ENCODE results near the gene RBM33. TPM values are rescaled to one million over a fixed set of nuclear protein-coding genes. Genes with fewer than 3 reads are reported as not detected.
A peak's percentile ranks its signal among the peaks of the same experiment; 100 is the strongest.

The RBM33 gene
- polyA plus RNA-seq, 1 donor = 44.2 TPM

DNA sequence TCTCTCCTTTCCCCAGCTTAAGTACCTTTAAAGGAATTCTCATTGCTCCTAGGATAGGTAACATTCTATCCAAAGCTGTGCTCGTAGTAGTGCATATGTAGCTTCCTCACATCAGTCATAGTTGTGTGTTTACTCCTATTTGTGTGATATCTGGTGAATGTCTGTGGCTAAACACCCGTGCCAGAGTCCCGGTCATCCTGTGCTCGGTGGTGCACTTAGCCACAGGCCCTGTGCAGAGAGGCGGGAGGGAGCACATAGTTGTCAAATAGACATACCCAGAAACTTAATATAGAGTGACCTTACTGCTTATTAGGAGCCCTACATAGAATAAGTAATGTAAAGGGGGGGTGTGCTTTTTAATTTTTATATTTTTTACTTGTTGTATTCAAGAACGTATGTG, 76.6 kb downstream of the RBM33 start:
- no peak for DNase-seq

DNA sequence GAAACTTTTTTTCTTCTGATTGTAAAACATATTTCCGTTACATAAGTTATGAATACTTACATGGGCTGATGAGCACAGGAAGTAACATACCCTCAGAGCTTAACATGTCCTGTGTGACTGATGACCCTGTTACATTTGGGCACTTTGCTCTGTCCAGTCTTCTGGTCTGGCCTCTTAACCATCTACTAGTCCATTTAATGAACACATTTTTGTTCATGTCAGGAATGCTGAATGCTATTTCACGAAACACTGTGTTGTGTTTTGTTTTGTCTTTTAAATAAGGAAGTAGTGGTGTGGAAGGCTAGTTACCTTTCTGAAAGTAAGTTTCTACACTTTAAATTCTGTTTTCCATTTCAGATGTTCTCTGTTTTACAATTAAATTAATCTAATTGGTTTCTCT, 77.7 kb downstream of the RBM33 start:
- no peak for DNase-seq

DNA sequence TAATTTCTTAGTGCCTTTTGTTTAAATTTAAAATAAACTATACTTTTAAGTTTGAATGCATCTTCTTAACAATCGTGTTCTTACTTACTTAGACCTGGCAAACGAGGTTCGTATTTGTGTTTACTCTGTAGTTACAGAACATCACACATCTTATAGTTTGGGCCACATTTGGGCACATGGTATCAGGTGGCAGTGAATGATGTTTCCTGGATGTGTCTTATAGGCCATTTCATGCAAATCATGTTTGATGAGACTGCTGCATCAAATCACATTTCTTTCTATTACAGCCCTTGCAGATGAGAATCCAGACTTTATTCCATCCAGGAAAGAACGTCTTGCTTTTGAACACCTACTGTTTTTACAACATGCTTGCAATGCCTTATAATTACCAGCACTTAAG, 78.5 kb downstream of the RBM33 start:
- no peak for DNase-seq

- no peak for DNase-seq
These were observed 80.0 kb downstream of the RBM33 start for GRCh38 chr7:155724327-155725005.

DNA sequence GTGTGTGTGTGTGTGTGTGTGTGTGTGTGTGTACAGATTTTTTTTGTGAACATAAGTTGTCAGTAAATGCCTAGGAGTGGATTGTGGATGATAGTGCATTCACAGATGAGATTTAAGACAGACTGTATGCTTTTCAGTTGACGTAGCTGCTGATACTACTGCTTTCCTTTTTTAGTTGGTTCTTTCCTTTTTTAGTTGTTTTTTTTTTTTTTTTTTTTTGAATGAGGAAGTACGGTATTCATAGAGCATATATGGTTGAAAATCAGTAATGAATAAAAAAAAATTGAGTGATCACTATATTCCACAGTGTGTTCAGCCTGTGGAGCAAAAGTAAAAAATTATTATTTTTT, 80.5 kb downstream of the RBM33 start:
- DNase-seq = no peak

- no peak for DNase-seq
These were observed 83.2 kb downstream of the RBM33 start for GRCh38 chr7:155727616-155728015.

- DNase-seq = no peak
These were observed 83.7 kb downstream of the RBM33 start for GRCh38 chr7:155728116-155728515.

- DNase-seq = peak; percentile 1
These were observed 85.4 kb downstream of the RBM33 start for GRCh38 chr7:155729847-155730246.

DNA sequence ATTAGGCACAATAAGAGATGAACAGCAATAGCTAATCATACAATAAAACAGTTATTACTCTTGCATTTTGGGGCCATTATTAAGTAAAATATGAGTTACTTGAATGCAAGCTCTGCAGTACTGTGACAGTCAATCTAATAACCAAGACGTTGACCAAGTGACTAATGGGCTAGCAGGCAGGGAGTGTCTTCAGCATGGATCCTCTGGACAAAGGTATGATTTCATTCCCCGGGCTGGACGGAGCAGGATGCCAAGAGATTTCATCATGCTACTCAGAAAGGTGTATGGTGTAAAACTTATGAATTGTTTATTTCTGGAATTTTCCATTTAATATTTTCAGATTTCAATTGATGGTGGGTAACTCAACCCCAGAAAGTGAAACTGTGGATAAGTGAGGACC, 86.9 kb downstream of the RBM33 start:
- no peak for DNase-seq

GRCh38 chr7:155731871-155732270, 87.4 kb downstream of the RBM33 start:
- no peak for DNase-seq

DNA sequence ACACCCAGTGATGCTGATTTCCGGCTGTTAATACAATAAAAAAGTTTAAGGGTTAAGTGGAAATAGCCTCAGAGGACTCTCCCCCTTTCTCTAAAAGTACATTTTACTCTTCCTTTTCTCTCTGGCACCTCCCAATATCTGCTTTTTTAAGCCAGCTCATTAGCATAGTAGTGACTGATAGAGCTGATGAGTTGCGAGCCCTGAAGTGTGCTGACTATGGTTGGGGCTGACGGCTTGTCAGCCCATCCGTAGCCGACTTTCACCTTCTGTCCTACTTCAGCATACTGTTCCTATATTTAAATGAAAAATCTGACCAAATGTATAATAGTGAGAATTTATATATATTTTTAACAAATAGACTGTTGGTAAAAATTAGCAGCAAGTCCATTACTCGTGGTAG, 87.8 kb downstream of the RBM33 start:
- DNase-seq = no peak

DNA sequence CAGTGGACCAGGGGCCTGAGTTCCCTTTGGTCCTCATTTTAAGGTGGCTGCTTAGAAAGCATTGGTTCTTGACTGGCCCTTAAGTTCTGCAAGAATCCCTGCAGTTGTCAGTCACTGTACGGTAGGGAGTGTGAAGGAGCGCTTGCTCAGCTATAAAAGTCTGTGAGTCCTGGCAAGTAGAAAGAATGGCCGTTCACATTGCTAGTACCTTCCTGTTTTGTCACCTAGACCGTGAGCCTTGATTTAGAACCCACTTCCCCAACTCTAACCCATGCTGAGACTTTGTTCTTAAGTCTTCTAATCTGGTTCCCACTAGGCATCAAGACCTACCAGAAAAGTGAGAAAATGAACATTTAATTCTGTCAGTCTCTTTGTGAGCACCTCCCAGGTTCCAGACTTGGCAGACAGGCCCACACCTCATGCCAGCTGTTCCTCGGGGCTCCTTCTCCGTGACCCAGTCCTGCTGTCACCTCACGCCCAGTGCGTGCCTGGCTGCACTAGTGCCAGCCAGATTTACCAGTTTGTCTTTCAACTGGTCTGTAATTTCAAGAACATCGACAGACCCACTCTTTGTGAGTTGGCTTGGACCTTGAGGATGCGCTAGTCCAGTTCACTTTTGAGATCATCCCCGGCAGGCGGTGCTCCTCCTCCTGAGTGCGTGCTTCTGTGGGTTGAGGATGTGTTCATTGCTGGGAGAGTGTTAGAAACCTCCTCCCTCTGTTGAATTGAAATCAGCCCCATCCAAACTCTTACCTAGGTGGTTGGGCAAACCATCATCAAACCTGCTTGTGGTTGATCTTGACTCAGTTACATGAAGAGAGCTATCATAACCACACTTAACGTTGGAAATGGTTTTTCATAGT, 89.4 kb downstream of the RBM33 start:
- DNase-seq = no peak

DNA sequence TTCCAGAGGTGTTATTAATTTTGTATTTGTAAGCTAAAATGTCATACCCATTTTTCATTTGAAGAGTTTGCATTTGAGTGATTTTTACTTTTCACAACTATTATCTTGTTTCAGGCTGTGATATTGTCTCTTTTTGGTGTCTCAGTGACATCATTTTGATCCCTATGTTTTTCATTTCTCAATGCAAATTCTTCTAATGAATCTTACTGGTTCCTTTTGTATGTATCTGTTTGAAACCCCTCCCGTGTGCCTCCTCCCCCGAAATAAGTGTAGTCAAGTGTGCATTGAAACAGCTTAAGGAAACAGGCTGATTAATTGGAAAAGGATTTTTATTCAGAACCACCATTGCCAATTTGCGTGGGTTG, 90.0 kb downstream of the RBM33 start:
- DNase-seq = no peak

DNA sequence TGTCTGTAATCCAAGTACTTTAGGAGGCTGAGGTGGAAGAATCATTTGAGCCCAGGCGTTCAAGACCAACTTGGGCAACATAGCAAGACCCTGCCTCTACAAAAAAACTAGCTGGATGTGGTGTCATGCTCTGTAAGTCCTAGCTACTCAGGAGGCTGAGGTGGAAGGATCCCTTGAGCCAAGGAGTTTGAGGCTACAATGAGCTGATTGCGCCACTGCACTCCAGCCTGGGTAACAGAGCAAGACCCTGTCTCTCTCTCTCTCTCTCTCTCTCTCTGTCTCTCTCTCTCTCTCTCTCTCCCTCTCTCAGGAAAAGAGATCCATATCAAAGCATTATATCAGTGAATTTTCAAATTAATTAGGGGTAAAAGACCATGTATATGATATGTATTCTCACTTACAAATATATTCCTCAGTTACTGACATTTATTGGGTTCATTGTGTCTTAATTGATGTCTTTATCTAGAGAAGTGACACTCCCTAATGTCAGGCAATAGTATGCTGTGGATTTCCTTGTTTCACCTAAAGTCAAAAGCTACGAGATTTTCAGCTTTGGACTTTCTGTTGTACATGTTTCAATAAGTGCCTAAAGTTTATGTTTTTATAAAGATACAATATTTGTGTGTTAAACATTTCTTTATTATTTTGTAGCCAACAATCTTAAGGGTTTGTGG, 91.1 kb downstream of the RBM33 start:
- DNase-seq = no peak

- no peak for DNase-seq
These were observed 93.1 kb downstream of the RBM33 start for GRCh38 chr7:155737590-155737989.

GRCh38 chr7:155738104-155738503, 93.6 kb downstream of the RBM33 start:
- no peak for DNase-seq

DNA sequence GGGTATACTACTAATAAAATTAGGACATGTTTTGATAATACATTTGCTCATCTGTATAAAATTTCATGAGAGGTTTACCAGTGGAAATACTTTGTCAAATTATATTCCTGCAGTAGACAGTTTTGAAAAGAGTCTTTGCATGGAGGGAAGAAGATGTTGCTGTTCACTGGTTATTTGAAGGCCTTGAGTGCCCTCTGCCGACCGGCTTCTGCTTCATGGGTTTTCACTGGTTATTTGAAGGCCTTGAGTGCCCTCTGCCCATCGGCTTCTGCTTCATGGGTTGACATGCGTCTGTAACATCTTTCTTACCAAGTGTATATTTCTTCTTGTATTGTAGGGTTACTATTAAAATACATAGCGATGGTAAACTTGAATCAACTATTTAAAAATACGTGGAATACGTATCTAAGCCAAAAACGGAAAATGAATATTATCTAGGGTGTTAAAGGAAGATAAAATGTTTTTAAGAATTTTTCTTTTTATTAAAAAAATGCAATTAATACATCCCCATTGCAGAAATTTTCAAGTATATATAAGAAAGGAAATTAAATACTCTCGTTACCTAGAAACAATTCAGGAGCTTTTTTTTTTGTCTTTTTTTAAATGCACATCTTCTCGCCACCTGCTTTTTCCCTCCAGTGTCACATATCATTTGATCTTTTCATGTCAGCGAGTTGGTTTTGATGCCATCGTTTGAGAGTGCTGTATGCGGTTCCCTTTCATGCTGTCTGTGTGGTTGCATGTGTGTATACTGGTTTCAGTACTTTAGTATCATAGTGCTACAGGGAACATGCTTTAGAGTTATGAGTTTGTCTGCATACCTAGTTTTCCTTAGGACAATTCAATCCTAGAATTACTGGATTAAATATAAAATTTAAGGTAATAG, 94.4 kb downstream of the RBM33 start:
- DNase-seq = peak; percentile 57

DNA sequence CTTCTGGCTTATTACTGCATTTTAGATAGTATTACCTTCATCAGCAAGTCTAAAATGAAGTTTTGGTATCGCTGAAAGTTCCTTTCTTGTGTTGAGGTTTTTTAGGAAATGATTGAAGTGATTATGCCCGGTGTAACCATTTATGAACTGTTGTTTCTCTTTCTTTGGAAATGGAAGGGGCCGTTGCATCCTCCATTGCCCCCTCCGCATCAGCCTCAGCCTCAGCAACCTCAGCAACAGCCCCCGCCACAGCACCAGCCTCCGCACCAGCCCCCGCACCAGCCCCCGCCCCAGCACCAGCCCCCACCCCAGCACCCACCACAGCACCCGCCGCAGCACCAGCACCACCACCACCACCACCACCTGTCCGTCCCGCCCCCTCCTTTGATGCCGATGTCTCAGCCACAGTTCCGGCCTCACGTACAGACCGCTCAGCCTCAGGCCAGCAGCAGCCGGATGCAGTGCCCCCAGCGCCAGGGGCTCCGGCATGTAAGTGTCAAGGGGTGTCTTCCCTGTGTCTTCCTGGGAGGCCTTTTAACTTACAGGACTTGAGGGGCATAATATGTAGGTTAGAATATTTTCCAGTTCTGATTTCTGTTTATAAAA, 95.2 kb downstream of the RBM33 start:
- no peak for DNase-seq

DNA sequence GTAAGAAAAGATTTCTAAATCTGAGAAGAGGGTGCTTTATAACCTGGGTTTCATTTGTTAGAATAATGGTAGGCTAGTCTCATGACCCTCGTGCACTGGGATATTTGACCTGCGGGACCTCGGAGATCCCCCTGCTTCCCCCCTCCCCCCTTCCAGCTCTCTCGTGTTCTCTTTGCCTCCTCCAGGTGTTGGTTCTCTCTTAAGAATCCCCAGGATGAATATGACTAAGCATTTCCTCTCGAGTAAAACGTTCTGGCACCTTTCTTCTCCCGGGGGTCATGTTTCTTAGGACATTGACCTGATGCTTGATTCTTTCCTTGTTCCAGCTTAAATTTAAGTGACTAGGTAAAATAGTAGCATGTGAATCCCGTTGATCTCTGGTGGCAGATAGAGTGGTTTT, 96.6 kb downstream of the RBM33 start:
- DNase-seq = no peak

- DNase-seq = no peak
These were observed 97.3 kb downstream of the RBM33 start for GRCh38 chr7:155741805-155742204.

DNA sequence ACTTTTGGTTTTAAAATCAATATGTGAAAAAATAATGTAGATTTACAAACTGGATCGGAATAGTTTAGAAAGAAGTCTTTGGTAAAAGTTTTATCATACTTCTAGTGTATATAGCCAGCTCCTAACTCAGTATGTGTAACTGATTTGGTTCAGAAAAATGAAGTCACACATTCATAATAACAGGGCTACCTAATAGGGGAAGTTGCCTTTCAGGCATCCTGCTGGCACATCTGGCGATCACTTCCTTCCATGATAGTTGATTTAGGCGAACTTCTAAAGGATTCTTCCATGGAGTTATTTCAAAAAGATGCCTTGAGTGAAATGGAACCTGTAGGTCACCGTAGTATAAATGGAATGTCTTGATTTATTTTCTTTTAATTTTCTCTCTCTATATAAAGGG, 98.7 kb downstream of the RBM33 start:
- no peak for DNase-seq

All from left kidney (tissue), 2 donors.